Effector CD8-positive, alpha-beta T cell (primary cell): Measurements from ENCODE around the gene ASXL1.
"Not testable (repeated sequence)": the region's sequence is repeated elsewhere in the genome, so short reads cannot be mapped to it uniquely, and the experiment has no call there.

ENCODE experiments used
- DNase-seq: peaks from one replicate; lab custom pipeline; 2025; lab: John Stamatoyannopoulos, UW
- total RNA-seq, 4 experiments: gene quantifications; one replicate each; lab custom pipeline; 2026; lab: John Stamatoyannopoulos, UW

The ASXL1 gene
- total RNA-seq, result 202 to 265 (median 218) reads per million in 4 experiments

GRCh38 chr20:32357869-32358631, at the start of gene ASXL1:
Gene ASXL1, plus strand, starts transcription at chr20:32358331. Its CDS starts 445 bp downstream, at chr20:32358776.
- peak; percentile 90 for DNase-seq

- DNase-seq, result no peak
Observed at GRCh38 chr20:32312718-32313424, 45.3 kb upstream of the ASXL1 start.

- DNase-seq, result no peak
Observed at GRCh38 chr20:32314768-32315167, 43.4 kb upstream of the ASXL1 start.

GRCh38 chr20:32315399-32315798, 42.7 kb upstream of the ASXL1 start:
- no peak for DNase-seq

- no peak for DNase-seq
Observed at GRCh38 chr20:32315891-32316290, 42.2 kb upstream of the ASXL1 start.

GRCh38 chr20:32316667-32317066, 41.5 kb upstream of the ASXL1 start:
- no peak for DNase-seq

GRCh38 chr20:32319100-32319499, 39.0 kb upstream of the ASXL1 start:
- DNase-seq, result no peak

GRCh38 chr20:32320305-32320704, 37.8 kb upstream of the ASXL1 start:
- no peak for DNase-seq

- no peak for DNase-seq
Observed at GRCh38 chr20:32321390-32321789, 36.7 kb upstream of the ASXL1 start.

- not testable (repeated sequence) for DNase-seq
Observed at GRCh38 chr20:32322260-32322659, 35.9 kb upstream of the ASXL1 start.

GRCh38 chr20:32323761-32324160, 34.4 kb upstream of the ASXL1 start:
- not testable (repeated sequence) for DNase-seq

GRCh38 chr20:32325706-32326503, 32.2 kb upstream of the ASXL1 start:
- DNase-seq, result no peak

GRCh38 chr20:32326504-32326845, 31.7 kb upstream of the ASXL1 start:
- no peak for DNase-seq

GRCh38 chr20:32327087-32327681, 30.9 kb upstream of the ASXL1 start:
- DNase-seq, result no peak

GRCh38 chr20:32329817-32330554, 28.1 kb upstream of the ASXL1 start:
- DNase-seq, result no peak

GRCh38 chr20:32330555-32330897, 27.6 kb upstream of the ASXL1 start:
- no peak for DNase-seq

- DNase-seq, result no peak
Observed at GRCh38 chr20:32332614-32333013, 25.5 kb upstream of the ASXL1 start.

GRCh38 chr20:32333181-32333987, 24.7 kb upstream of the ASXL1 start:
- DNase-seq, result no peak

- DNase-seq, result no peak
Observed at GRCh38 chr20:32333988-32334885, 23.9 kb upstream of the ASXL1 start.

- no peak for DNase-seq
Observed at GRCh38 chr20:32336918-32337347, 21.2 kb upstream of the ASXL1 start.
